Vagina (tissue), 2 donors: ENCODE results near the gene ASTN2. TPM values are rescaled to one million over a fixed set of nuclear protein-coding genes. Genes with fewer than 3 reads are reported as not detected.

Source experiments
- DNase-seq, 2 donors: peaks; one replicate each; pipeline ENCODE4 v3.0.0-alpha.2; 2017; ENCODE audit errors: extremely low spot score in 2 of 2
- H3K27ac ChIP-seq: fragments of 200-600 bp; sonication (generic); one replicate; pipeline ENCODE4 v1.5.1; 2019
- H3K27me3 ChIP-seq: fragments of 200-600 bp; sonication (generic); one replicate; pipeline ENCODE4 v1.5.1; 2019
- H3K36me3 ChIP-seq, 2 donors: fragments of 200-600 bp; sonication (generic); one replicate each; pipeline ENCODE4 v1.5.1; 2017 to 2019
- H3K4me1 ChIP-seq: fragments of 200-600 bp; sonication (generic); one replicate; pipeline ENCODE4 v1.5.1; 2019
- H3K4me3 ChIP-seq, 2 donors: fragments of 200-600 bp; sonication (generic); 1 replicate in 1 of 2; 2 replicates in 1 of 2; pipeline ENCODE4 v1.5.1; 2016 to 2019
- H3K9me3 ChIP-seq: fragments of 200-600 bp; sonication (generic); one replicate; pipeline ENCODE4 v1.5.1; 2019
- POLR2A ChIP-seq, 2 donors: fragments of 450-650 bp; IDR thresholded peaks; one replicate each; pipeline ENCODE4 v1.6.1; 2017; ENCODE audit warnings: antibody characterized with exemption in 2 of 2, mild to moderate bottlenecking in 2 of 2, moderate library complexity in 2 of 2
- POLR2AphosphoS5 ChIP-seq, 2 donors: sonication (generic); formaldehyde crosslinking; IDR thresholded peaks; one replicate each; pipeline ENCODE4 v1.9.0; 2017; ENCODE audit warnings: antibody characterized with exemption in 2 of 2, mild to moderate bottlenecking in 2 of 2, low read depth in 1 of 2; ENCODE audit not compliant: insufficient read depth in 1 of 2
- intact Hi-C: fragments of 100-400 bp; cut with DNase I; formaldehyde crosslinking; loops from one replicate; pipeline ENCODE4 v1.15.1; 2023
- total RNA-seq: library from RNA; depleted of rRNA; stranded (reverse); fragments of >200 nt; gene quantifications from one replicate; pipeline ENCODE4 v1.2.3, GENCODE V29; 2016
- TF ChIP-seq, protein P1 (sequence below), 3 experiments: fragments of 450-650 bp in 2 of 3; fragments of 200-600 bp in 1 of 3; sonication (generic) in 1 of 3; IDR thresholded peaks; one replicate each; pipeline ENCODE4 v1.5.1; 2017 to 2019; ENCODE audit warnings: antibody characterized with exemption in 3 of 3, mild to moderate bottlenecking in 2 of 3, moderate library complexity in 2 of 3

ASTN2 gene
- total RNA-seq, 1 donor from 2014 or later = 4.4 TPM

DNA sequence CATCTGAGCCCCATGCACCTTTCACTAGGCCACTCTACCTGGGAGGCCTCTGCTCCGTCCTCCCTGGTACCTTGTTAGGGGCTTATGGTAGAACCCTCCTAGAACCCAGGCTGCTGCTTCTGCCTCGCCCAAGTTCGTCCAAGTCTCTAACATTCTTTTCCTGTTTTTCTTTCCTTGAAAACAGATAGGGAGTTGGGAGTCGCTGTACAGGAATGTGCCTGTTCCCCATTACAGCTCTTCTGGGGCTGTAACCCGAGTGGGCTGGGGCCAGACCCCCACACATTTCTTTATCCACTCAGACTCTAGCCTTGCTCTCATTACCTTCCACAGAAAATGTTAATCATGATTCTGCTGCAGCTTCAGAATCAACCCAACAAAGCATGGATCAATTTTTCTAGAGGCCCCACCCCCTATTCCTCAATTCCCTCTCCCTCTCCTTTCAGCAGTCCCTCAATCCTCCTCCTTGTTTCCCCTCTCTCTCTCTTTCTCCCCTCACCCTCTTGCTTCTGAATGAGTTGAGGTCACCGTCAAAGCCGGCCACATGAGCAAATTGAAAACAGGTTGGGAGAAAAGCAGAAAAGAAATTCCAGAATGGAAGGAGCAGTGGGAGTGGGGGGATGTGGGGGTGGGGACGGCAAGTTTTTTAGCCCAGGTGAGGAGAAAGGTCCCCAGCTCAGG, 921.5 kb downstream of the ASTN2 start:
- TF ChIP-seq POLR2A (IDR thresholded peaks at IDR 0.05) (no peak), POLR2AphosphoS5 (IDR thresholded peaks at IDR 0.05; ENCODE audit: insufficient read depth in 1 of 2, low read depth in 1 of 2) (no peak)
- TF ChIP-seq, protein P1, sequence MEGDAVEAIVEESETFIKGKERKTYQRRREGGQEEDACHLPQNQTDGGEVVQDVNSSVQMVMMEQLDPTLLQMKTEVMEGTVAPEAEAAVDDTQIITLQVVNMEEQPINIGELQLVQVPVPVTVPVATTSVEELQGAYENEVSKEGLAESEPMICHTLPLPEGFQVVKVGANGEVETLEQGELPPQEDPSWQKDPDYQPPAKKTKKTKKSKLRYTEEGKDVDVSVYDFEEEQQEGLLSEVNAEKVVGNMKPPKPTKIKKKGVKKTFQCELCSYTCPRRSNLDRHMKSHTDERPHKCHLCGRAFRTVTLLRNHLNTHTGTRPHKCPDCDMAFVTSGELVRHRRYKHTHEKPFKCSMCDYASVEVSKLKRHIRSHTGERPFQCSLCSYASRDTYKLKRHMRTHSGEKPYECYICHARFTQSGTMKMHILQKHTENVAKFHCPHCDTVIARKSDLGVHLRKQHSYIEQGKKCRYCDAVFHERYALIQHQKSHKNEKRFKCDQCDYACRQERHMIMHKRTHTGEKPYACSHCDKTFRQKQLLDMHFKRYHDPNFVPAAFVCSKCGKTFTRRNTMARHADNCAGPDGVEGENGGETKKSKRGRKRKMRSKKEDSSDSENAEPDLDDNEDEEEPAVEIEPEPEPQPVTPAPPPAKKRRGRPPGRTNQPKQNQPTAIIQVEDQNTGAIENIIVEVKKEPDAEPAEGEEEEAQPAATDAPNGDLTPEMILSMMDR (IDR thresholded peaks at IDR 0.05) = no peak
- intact Hi-C loops = no loop called here
- no peak for DNase-seq
- Histone ChIP-seq H3K9me3 (no peaks in the 10 kb centered on the region), H3K36me3 (no peaks in the 10 kb centered on the region), H3K27ac (no peak overlapping the region), H3K27me3 (no peaks in the 10 kb centered on the region), H3K4me3 (no peak overlapping the region), H3K4me1 (peaks cover 14% of the 10 kb centered on the region)

DNA sequence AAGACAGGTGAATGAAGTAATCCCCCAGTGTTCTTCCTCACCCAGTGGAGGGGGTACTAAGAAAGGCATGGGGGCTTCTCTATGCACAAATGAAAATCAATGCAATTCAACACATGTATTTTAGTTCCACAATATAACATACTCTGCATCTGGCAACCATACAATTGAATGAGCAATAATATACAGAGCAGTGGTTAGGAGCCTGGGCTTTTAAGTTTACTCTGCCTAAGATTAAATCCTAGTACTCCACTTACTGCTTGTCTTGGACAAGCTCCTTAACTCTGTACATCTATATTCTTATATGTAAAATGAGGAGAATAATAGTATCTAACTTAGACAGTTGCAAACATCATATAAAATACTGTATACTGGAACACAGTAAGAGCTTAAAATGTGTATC, 923.2 kb downstream of the ASTN2 start:
- H3K4me3 ChIP-seq = no peak overlapping the region
- TF ChIP-seq, protein P1 (IDR thresholded peaks at IDR 0.05) = no peak
- TF ChIP-seq POLR2AphosphoS5 (IDR thresholded peaks at IDR 0.05; ENCODE audit: insufficient read depth in 1 of 2, low read depth in 1 of 2) (no peak), POLR2A (IDR thresholded peaks at IDR 0.05) (no peak)
- peaks cover 10% of the 10 kb centered on the region for H3K4me1 ChIP-seq
- DNase-seq = no peak
- no peaks in the 10 kb centered on the region for H3K9me3 ChIP-seq
- no peak overlapping the region for H3K27ac ChIP-seq
- H3K36me3 ChIP-seq = no peaks in the 10 kb centered on the region
- intact Hi-C loops = no loop called here
- H3K27me3 ChIP-seq = no peaks in the 10 kb centered on the region

DNA sequence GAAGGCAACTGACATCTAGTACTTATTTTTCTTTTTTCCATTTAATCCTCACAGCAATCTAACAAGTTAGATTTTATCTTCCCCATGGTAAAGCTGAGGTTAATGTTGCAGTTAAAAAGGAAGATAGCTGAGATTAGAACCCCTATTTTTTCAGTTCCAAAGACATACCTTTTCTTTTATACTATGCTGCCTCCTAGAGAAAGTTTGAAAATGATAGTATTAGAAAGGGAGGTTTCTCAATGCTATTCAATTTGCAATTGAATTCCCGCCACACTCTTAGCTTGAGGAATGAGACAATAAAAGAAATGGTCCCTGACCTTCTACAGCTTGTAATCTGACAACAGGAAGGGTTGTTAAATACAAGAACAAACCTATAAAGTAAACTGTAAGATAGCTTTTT, 923.6 kb downstream of the ASTN2 start:
- intact Hi-C loops = no loop called here
- DNase-seq = no peak
- Histone ChIP-seq H3K36me3 (no peaks in the 10 kb centered on the region), H3K27ac (no peak overlapping the region), H3K4me1 (peaks cover 10% of the 10 kb centered on the region), H3K27me3 (no peaks in the 10 kb centered on the region), H3K9me3 (no peaks in the 10 kb centered on the region), H3K4me3 (no peak overlapping the region)
- TF ChIP-seq, protein P1 (IDR thresholded peaks at IDR 0.05) = no peak
- TF ChIP-seq POLR2AphosphoS5 (IDR thresholded peaks at IDR 0.05; ENCODE audit: insufficient read depth in 1 of 2, low read depth in 1 of 2) = no peak
- no peak for TF ChIP-seq POLR2A (IDR thresholded peaks at IDR 0.05)

DNA sequence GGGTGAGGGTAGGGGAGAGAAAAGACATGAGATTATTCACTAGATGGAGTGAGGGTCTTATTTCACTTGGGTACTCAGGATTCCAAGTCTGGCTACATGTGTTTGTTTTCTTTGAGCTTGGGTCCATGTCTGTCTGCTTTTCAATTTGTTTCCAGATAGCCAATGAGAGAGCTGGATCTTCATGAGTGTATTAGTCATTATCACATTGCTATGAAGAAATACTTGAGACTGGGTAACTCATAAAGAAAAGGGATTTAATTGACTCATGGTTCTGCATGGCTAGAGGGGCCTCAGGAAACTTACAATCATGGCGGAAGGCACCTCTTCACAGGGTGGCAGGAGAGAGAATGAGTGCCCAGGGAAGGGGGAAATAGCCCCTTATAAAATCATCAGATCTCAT, 924.5 kb downstream of the ASTN2 start:
- intact Hi-C loops = no loop called here
- Histone ChIP-seq H3K4me1 (peaks cover 10% of the 10 kb centered on the region), H3K36me3 (no peaks in the 10 kb centered on the region), H3K27me3 (no peaks in the 10 kb centered on the region), H3K27ac (no peak overlapping the region), H3K4me3 (no peak overlapping the region), H3K9me3 (no peaks in the 10 kb centered on the region)
- TF ChIP-seq, protein P1 (IDR thresholded peaks at IDR 0.05) = no peak
- TF ChIP-seq POLR2AphosphoS5 (IDR thresholded peaks at IDR 0.05; ENCODE audit: insufficient read depth in 1 of 2, low read depth in 1 of 2) (no peak), POLR2A (IDR thresholded peaks at IDR 0.05) (no peak)
- DNase-seq = no peak

DNA sequence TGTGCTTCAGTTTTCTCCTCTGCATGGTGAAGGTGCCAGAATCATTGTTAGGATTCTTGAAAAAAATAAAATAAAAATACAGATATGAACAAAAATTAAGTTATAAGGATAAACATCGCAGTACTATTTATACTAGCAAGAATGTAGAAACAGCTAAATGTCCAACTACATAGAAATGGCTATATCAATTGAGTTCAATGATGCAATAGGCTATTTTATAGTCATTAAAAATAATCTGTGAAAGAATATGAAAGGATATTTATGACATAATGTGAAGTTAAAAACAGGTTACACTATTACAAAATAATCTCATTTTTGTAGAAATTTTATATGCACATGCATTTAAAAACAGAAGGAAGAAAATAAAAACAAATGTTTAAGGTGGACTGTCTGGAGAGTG, 926.5 kb downstream of the ASTN2 start:
- DNase-seq = no peak
- peaks cover 14% of the 10 kb centered on the region for H3K4me1 ChIP-seq
- H3K27me3 ChIP-seq = no peaks in the 10 kb centered on the region
- no peak overlapping the region for H3K27ac ChIP-seq
- no peak overlapping the region for H3K4me3 ChIP-seq
- no peaks in the 10 kb centered on the region for H3K36me3 ChIP-seq
- TF ChIP-seq, protein P1 (IDR thresholded peaks at IDR 0.05) = no peak
- TF ChIP-seq POLR2A (IDR thresholded peaks at IDR 0.05) (no peak), POLR2AphosphoS5 (IDR thresholded peaks at IDR 0.05; ENCODE audit: insufficient read depth in 1 of 2, low read depth in 1 of 2) (no peak)
- H3K9me3 ChIP-seq = no peaks in the 10 kb centered on the region
- intact Hi-C loops = no loop called here
